Right lobe of liver (tissue), 4 donors: ENCODE results near the gene MRPL24.

Experiments used
- POLR2A ChIP-seq: fragments of 450-650 bp; IDR thresholded peaks from one replicate; pipeline ENCODE4 v1.6.1; 2017; ENCODE audit warnings: antibody characterized with exemption, mild to moderate bottlenecking
- TF ChIP-seq, protein P1 (sequence below), 4 donors: fragments of 200-600 bp in 3 of 4; fragments of 450-650 bp in 1 of 4; IDR thresholded peaks; one replicate each; pipeline versions ENCODE4 v1.5.1 to v1.8.0; 2016 to 2022; ENCODE audit warnings: antibody characterized with exemption in 4 of 4, mild to moderate bottlenecking in 2 of 4
- donor health status: DM: no; HTN: no; CAD: no.
- donor health status: DM: no; HTN: no; CAD: no.
- donor health status: DM: no; HTN: yes; CAD: no.

DNA sequence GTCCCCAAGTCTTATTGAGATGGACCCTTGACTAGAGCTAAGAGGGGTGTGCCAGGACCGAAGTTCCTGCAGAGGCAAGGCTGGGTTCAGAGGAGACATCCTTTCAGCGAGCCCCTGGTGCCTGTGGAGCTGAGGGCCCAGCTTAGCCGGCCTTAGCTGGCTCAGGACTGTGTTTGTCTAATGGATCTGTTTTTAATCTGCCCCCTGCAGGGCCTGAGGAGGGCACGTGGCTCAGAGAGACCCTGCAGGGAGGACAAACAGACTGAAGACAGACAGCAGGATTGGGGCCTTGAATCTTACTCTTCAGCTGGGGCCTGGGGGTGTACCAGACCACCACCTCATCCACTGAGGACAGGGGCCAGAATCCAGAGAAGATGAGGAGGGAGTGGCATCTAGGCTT, 37.1 kb downstream of the MRPL24 start:
- TF ChIP-seq, protein P1, sequence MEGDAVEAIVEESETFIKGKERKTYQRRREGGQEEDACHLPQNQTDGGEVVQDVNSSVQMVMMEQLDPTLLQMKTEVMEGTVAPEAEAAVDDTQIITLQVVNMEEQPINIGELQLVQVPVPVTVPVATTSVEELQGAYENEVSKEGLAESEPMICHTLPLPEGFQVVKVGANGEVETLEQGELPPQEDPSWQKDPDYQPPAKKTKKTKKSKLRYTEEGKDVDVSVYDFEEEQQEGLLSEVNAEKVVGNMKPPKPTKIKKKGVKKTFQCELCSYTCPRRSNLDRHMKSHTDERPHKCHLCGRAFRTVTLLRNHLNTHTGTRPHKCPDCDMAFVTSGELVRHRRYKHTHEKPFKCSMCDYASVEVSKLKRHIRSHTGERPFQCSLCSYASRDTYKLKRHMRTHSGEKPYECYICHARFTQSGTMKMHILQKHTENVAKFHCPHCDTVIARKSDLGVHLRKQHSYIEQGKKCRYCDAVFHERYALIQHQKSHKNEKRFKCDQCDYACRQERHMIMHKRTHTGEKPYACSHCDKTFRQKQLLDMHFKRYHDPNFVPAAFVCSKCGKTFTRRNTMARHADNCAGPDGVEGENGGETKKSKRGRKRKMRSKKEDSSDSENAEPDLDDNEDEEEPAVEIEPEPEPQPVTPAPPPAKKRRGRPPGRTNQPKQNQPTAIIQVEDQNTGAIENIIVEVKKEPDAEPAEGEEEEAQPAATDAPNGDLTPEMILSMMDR (IDR thresholded peaks at IDR 0.05), result no peak
- TF ChIP-seq POLR2A, result no peak
